ENCODE results near the gene OR52M1.

OR52M1 gene

DNA sequence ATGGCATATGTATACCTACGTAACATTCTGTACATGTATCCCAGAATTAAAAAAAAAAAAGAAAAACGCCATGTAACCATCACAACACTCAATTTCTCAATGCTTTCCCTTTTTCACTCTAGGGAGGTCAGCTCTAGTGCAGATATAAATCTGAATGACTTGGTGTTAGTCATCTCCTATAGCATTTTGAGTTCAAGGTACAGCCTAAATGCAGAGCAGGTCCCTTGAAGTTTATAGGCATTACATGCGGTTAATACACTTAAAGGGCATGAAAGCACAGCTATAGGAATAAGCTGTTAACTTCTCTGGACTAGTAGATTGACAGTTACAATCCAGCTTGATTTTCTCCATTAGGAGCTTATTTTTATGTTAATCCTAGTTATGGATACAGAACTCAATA lies 20.4 kb downstream of the OR52M1 start:
- WGBS, 2 experiments, result 96 to 100% methylated on average over 2 to 3 of the region's 3 CpGs
- no peak overlapping the region for H3K27ac ChIP-seq (ENCODE audit: insufficient read depth, low read depth, low read length, poor library complexity, severe bottlenecking)
- no peak overlapping the region for H3K4me3 ChIP-seq (ENCODE audit: insufficient read depth, low read depth, low read length)
- H3K36me3 ChIP-seq (ENCODE audit: control insufficient read depth, insufficient read depth, low read length), result no peaks in the 10 kb centered on the region
- no peaks in the 10 kb centered on the region for H3K9me3 ChIP-seq (ENCODE audit: control insufficient read depth, low read length)
- no peaks in the 10 kb centered on the region for H3K4me1 ChIP-seq (ENCODE audit: control insufficient read depth, insufficient read depth, low read length)
- H3K27me3 ChIP-seq (ENCODE audit: control insufficient read depth, insufficient read depth, low read length, poor library complexity, severe bottlenecking), result no peaks in the 10 kb centered on the region

DNA sequence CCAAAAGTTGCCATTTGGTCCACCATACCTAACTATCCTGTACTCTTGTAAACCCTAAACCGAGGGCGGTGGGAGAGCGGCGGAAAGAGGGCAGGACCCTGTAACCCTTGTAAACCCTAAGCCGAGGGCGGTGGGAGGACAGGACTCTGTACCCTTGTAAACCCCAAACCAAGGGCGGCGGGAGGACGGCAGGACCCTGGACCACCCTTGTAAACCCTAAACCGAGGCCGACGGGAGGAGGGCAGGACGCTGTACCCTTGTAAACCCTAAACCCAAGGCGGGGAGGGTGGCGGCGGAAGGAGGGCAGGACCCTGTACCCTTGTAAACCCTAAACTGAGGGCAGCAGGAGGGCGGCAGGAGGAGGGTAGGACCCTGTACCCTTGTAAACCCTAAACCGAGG lies 24.1 kb downstream of the OR52M1 start:
- H3K4me3 ChIP-seq (ENCODE audit: insufficient read depth, low read depth, low read length), result no peak overlapping the region
- no peaks in the 10 kb centered on the region for H3K4me1 ChIP-seq (ENCODE audit: control insufficient read depth, insufficient read depth, low read length)
- 89 to 90% methylated on average over 18 of the region's 18 CpGs for WGBS, 2 experiments
- no peaks in the 10 kb centered on the region for H3K36me3 ChIP-seq (ENCODE audit: control insufficient read depth, insufficient read depth, low read length)
- no peak overlapping the region for H3K27ac ChIP-seq (ENCODE audit: insufficient read depth, low read depth, low read length, poor library complexity, severe bottlenecking)
- H3K9me3 ChIP-seq (ENCODE audit: control insufficient read depth, low read length), result no peaks in the 10 kb centered on the region
- H3K27me3 ChIP-seq (ENCODE audit: control insufficient read depth, insufficient read depth, low read length, poor library complexity, severe bottlenecking), result no peaks in the 10 kb centered on the region

DNA sequence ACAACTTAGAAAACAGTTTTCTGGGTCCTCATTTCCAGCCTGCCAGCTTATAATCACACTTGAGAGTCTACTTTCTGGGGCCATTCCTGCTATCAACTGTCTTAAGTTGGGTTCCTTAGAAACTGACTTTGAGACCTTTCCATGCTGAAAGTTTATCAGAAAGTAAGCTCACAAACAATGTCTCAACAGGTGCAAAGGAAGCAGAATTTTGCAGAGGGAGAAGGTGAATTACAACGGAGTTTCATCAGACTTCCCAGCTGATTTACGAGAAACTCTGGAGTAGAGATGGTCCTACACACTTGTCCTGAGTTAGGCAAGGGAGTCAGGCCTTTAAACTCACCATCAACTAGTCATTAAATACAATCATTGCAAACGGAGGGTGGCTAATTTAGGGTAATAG lies 31.9 kb downstream of the OR52M1 start:
- 90 to 91% methylated on average over 3 of the region's 3 CpGs for WGBS, 2 experiments
- H3K27me3 ChIP-seq (ENCODE audit: control insufficient read depth, insufficient read depth, low read length, poor library complexity, severe bottlenecking), result no peaks in the 10 kb centered on the region
- no peak overlapping the region for H3K4me3 ChIP-seq (ENCODE audit: insufficient read depth, low read depth, low read length)

DNA sequence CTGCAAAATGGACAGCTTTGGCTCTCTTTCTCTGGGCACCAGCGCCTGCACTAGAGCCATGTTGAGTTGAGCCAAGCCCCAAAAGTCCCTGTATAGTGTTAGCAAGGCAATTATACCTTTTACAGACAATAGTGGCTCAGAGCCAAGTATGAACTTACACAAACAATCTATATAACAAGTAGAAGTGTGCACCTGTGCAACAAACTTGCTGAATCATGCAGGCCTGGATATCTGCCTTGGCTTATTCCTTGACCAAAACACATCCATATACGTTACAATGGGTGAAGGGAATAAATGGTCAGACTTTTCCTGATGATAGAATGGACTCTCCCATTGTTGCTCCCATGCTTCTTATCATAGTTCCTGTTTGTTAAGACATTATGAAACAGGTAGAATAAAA lies 32.8 kb downstream of the OR52M1 start:
- Histone ChIP-seq H3K4me3 (ENCODE audit: insufficient read depth, low read depth, low read length) (no peak overlapping the region), H3K27ac (ENCODE audit: insufficient read depth, low read depth, low read length, poor library complexity, severe bottlenecking) (no peak overlapping the region), H3K27me3 (ENCODE audit: control insufficient read depth, insufficient read depth, low read length, poor library complexity, severe bottlenecking) (no peaks in the 10 kb centered on the region), H3K36me3 (ENCODE audit: control insufficient read depth, insufficient read depth, low read length) (no peaks in the 10 kb centered on the region), H3K9me3 (ENCODE audit: control insufficient read depth, low read length) (no peaks in the 10 kb centered on the region), H3K4me1 (ENCODE audit: control insufficient read depth, insufficient read depth, low read length) (no peaks in the 10 kb centered on the region)
- WGBS, 2 experiments, result 92 to 100% methylated on average over 2 of the region's 2 CpGs

More for the DNA sequence above, 31.9 kb downstream of the OR52M1 start:
- H3K27ac ChIP-seq (ENCODE audit: insufficient read depth, low read depth, low read length, poor library complexity, severe bottlenecking), result no peak overlapping the region
- H3K4me1 ChIP-seq (ENCODE audit: control insufficient read depth, insufficient read depth, low read length), result no peaks in the 10 kb centered on the region
- H3K36me3 ChIP-seq (ENCODE audit: control insufficient read depth, insufficient read depth, low read length), result no peaks in the 10 kb centered on the region
- H3K9me3 ChIP-seq (ENCODE audit: control insufficient read depth, low read length), result no peaks in the 10 kb centered on the region

DNA sequence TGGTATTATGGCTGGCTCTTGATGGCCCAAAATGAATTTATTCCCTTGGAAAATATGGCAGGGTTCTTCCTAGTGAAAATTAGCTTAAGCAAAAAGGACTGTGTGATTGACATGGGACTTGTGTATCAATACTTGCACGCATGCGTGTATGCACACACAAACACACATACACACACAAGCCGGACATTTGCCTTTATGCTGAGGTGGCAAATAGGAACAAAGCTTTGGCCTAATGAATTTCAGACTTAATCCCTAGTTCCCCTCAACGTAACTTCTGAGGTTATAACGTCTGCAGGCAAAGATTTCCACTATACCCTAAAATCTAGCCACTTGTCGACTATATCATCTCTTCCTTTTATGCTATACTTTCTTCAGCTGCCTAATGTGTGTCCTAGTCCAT lies 33.6 kb downstream of the OR52M1 start:
- Histone ChIP-seq H3K27me3 (ENCODE audit: control insufficient read depth, insufficient read depth, low read length, poor library complexity, severe bottlenecking) (no peaks in the 10 kb centered on the region), H3K4me1 (ENCODE audit: control insufficient read depth, insufficient read depth, low read length) (no peaks in the 10 kb centered on the region), H3K4me3 (ENCODE audit: insufficient read depth, low read depth, low read length) (no peak overlapping the region), H3K9me3 (ENCODE audit: control insufficient read depth, low read length) (no peaks in the 10 kb centered on the region), H3K36me3 (ENCODE audit: control insufficient read depth, insufficient read depth, low read length) (no peaks in the 10 kb centered on the region), H3K27ac (ENCODE audit: insufficient read depth, low read depth, low read length, poor library complexity, severe bottlenecking) (no peak overlapping the region)
- 94 to 95% methylated on average over 6 of the region's 6 CpGs for WGBS, 2 experiments

DNA sequence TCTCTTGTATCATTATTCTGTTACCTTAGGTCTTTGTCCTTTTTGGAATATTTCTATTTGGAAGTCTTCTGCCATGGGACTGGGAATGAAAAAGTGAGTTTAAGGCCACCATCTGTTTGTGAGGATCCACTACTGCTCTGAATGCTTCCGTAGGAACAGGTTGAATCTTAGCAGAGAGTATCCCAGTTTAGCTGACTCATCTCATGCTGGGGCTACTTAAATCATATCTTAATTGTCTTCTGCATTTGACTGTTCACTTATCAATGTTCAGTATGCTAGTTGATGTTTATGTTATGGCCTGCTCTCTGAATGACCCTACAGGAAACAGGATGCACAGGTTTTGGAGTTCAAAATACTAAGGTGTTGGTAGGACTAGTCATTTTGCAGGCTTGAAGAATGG lies 35.1 kb downstream of the OR52M1 start:
- no peaks in the 10 kb centered on the region for H3K27me3 ChIP-seq (ENCODE audit: control insufficient read depth, insufficient read depth, low read length, poor library complexity, severe bottlenecking)
- no peaks in the 10 kb centered on the region for H3K36me3 ChIP-seq (ENCODE audit: control insufficient read depth, insufficient read depth, low read length)
- no peaks in the 10 kb centered on the region for H3K4me1 ChIP-seq (ENCODE audit: control insufficient read depth, insufficient read depth, low read length)
- no peaks in the 10 kb centered on the region for H3K9me3 ChIP-seq (ENCODE audit: control insufficient read depth, low read length)
- no peak overlapping the region for H3K27ac ChIP-seq (ENCODE audit: insufficient read depth, low read depth, low read length, poor library complexity, severe bottlenecking)
- H3K4me3 ChIP-seq (ENCODE audit: insufficient read depth, low read depth, low read length), result no peak overlapping the region
- 89 to 97% methylated on average over 1 of the region's 1 CpG for WGBS, 2 experiments

DNA sequence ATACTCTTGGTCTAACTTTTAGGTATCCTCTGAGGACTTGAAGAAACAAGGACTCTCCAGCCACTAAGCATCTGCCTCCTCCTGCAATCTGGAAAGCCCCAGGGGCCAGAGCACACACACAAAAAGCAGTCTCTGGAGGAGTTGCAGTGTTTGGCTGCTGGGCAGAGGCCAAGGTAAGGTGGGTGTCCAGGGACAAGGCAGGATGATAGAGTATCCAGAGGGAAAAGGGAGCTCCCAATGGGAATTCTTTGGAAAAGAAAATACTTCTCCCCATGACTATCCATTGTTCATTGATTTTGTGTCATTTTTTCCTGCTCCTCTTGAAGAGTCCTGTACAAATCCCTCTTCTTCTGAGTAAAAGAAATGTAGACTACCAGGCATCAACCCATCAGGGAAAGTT lies 36.5 kb downstream of the OR52M1 start, which contains the start of gene OR52I2:
Gene OR52I2 (plus strand): TSS at position 301 of the 400 bp plus-strand sequence.
- H3K4me3 ChIP-seq (ENCODE audit: insufficient read depth, low read depth, low read length), result no peak within 1 kb of the TSS
- H3K9me3 ChIP-seq (ENCODE audit: control insufficient read depth, low read length), result no peaks in the 10 kb centered on the region
- H3K27ac ChIP-seq (ENCODE audit: insufficient read depth, low read depth, low read length, poor library complexity, severe bottlenecking), result no peak within 1 kb of the TSS
- H3K4me1 ChIP-seq (ENCODE audit: control insufficient read depth, insufficient read depth, low read length), result no peaks in the 10 kb centered on the region
- H3K27me3 ChIP-seq (ENCODE audit: control insufficient read depth, insufficient read depth, low read length, poor library complexity, severe bottlenecking), result no peaks in the 10 kb centered on the region
- H3K36me3 ChIP-seq (ENCODE audit: control insufficient read depth, insufficient read depth, low read length), result no peaks in the 10 kb centered on the region

DNA sequence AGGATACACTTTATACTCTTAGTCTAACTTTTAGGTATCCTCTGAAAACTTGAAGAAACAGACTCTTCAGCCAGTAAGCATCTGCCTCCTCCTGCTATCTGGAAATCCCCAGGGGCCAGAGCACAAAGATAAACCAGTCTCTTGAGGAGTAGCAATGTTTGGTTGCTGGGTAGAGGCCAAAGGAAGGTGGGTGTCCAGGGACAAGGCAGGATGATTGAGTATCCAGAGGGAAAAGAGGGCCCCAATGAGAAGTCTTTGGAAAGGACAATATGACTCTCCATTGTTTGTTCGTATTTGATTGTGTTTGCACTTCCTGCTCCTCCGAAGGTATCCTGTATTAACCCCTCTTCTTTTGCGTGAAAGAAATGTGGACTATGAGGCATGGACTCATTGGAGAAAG lies 44.0 kb downstream of the OR52M1 start:
- Histone ChIP-seq H3K27ac (ENCODE audit: insufficient read depth, low read depth, low read length, poor library complexity, severe bottlenecking) (no peak overlapping the region), H3K9me3 (ENCODE audit: control insufficient read depth, low read length) (no peaks in the 10 kb centered on the region), H3K36me3 (ENCODE audit: control insufficient read depth, insufficient read depth, low read length) (no peaks in the 10 kb centered on the region), H3K4me3 (ENCODE audit: insufficient read depth, low read depth, low read length) (no peak overlapping the region), H3K4me1 (ENCODE audit: control insufficient read depth, insufficient read depth, low read length) (no peaks in the 10 kb centered on the region), H3K27me3 (ENCODE audit: control insufficient read depth, insufficient read depth, low read length, poor library complexity, severe bottlenecking) (no peaks in the 10 kb centered on the region)
- 91 to 93% methylated on average over 3 of the region's 3 CpGs for WGBS, 2 experiments

DNA sequence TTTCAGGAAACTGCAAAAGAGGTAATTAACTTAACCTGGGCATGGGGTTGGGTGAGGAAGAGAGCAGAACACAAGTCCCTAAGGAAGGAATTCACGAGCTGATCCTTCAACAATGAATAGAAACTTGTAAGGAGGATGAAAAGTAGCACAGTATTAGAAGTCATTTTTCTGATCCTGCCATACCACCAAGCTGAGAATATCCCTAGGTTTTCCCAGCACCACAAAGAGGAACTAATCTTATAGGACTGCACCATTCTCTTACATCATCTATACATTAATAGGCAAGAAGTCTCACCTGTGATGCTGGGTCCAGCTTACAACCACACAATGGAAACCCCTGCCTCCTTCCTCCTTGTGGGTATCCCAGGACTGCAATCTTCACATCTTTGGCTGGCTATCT lies 48.7 kb downstream of the OR52M1 start, which contains the start of gene OR52I1:
Gene OR52I1 (plus strand): TSS at position 301 of the 400 bp plus-strand sequence. CDS start 0 bp downstream, at position 301.
- Histone ChIP-seq H3K27ac (ENCODE audit: insufficient read depth, low read depth, low read length, poor library complexity, severe bottlenecking) (no peak within 1 kb of the TSS), H3K27me3 (ENCODE audit: control insufficient read depth, insufficient read depth, low read length, poor library complexity, severe bottlenecking) (no peaks in the 10 kb centered on the region), H3K36me3 (ENCODE audit: control insufficient read depth, insufficient read depth, low read length) (no peaks in the 10 kb centered on the region), H3K9me3 (ENCODE audit: control insufficient read depth, low read length) (no peaks in the 10 kb centered on the region), H3K4me1 (ENCODE audit: control insufficient read depth, insufficient read depth, low read length) (no peaks in the 10 kb centered on the region), H3K4me3 (ENCODE audit: insufficient read depth, low read depth, low read length) (no peak within 1 kb of the TSS)
- WGBS, 2 experiments, result 88 to 94% methylated on average over 1 of the region's 1 CpG
